A673 (cell line): ENCODE results near the gene RFTN1. TPM values are rescaled to one million over a fixed set of nuclear protein-coding genes. Genes with fewer than 3 reads are reported as not detected.

Experiments
- BruUV-seq: library from RNA; stranded (reverse); fragments of 400-500 nt; replicated peaks from 2 replicates; lab custom pipeline; 2021; lab: Mats Ljungman, UMichigan
- CTCF ChIA-PET: fragments of 300-600 bp; sonication (Branson Sonifier 250); formaldehyde crosslinking; loops from one replicate; lab custom pipeline; 2022; ENCODE audit warnings: antibody characterized with exemption; lab: Charles Lee
- POLR2A ChIA-PET: fragments of 300-600 bp; sonication (Branson Sonifier 250); formaldehyde crosslinking; loops from one replicate; lab custom pipeline; 2022; ENCODE audit warnings: antibody characterized with exemption; ENCODE audit not compliant: low non-redundant PET; lab: Charles Lee
- DNase-seq: peaks from one replicate; pipeline ENCODE4 v3.0.0-alpha.2; 2015; ENCODE audit warnings: low spot score
- H3K27ac ChIP-seq: fragments of 200-600 bp; sonication (generic); 2 replicates; pipeline ENCODE4 v1.5.1; 2016; ENCODE audit warnings: mixed run types, low read depth, mild to moderate bottlenecking, mixed read lengths, antibody characterized with exemption, low read length; ENCODE audit not compliant: poor library complexity, severe bottlenecking
- H3K27me3 ChIP-seq: fragments of 200-600 bp; sonication (generic); replicated peaks from 2 replicates; pipeline ENCODE4 v1.6.1; 2017; ENCODE audit warnings: mixed run types, low read depth, mild to moderate bottlenecking, mixed read lengths, antibody characterized with exemption, low read length; ENCODE audit not compliant: insufficient read depth, poor library complexity
- H3K36me3 ChIP-seq: fragments of 200-600 bp; sonication (generic); 2 replicates; pipeline ENCODE4 v1.6.1; 2016; ENCODE audit warnings: mixed run types, mild to moderate bottlenecking, mixed read lengths, antibody characterized with exemption, low read length; ENCODE audit not compliant: insufficient read depth, poor library complexity, severe bottlenecking
- H3K4me1 ChIP-seq: fragments of 200-600 bp; sonication (generic); 2 replicates; pipeline ENCODE4 v1.6.1; 2017; ENCODE audit warnings: mixed run types, mild to moderate bottlenecking, mixed read lengths, antibody characterized with exemption, low read length; ENCODE audit not compliant: insufficient read depth, poor library complexity, severe bottlenecking
- H3K4me3 ChIP-seq: fragments of 200-600 bp; sonication (generic); 2 replicates; pipeline ENCODE4 v1.5.1; 2016; ENCODE audit warnings: low read depth, mixed run types, mild to moderate bottlenecking, mixed read lengths, low read length; ENCODE audit not compliant: poor library complexity, severe bottlenecking
- H3K9me3 ChIP-seq: fragments of 200-600 bp; sonication (generic); 2 replicates; pipeline ENCODE4 v1.6.1; 2016; ENCODE audit warnings: mixed run types, low read depth, mild to moderate bottlenecking, mixed read lengths, antibody characterized with exemption, low read length; ENCODE audit not compliant: poor library complexity, severe bottlenecking
- EZH2 ChIP-seq: fragments of 200-600 bp; sonication (generic); IDR thresholded peaks from 2 replicates; pipeline ENCODE4 v1.6.1; 2017; ENCODE audit warnings: borderline replicate concordance, low read depth, mild to moderate bottlenecking, mixed read lengths, antibody characterized with exemption, low read length; ENCODE audit not compliant: poor library complexity, severe bottlenecking
- intact Hi-C: fragments of 100-400 bp; cut with micrococcal nuclease; formaldehyde crosslinking; loops from one replicate; pipeline ENCODE4 v1.10.0; 2022; ENCODE audit not compliant: unreplicated experiment
- total RNA-seq: library from RNA; stranded (reverse); gene quantifications from 2 replicates; pipeline ENCODE4 v1.2.3, GENCODE V29; 2021
- TF ChIP-seq, protein P1 (sequence below): fragments of 300-800, 200-600 bp; sonication (generic); conservative IDR thresholded peaks from 2 replicates; pipeline ENCODE4 v1.5.1; 2017; ENCODE audit warnings: low read depth, mild to moderate bottlenecking, antibody characterized with exemption, low read length, moderate library complexity, mixed read lengths

The RFTN1 gene
- total RNA-seq, 1 experiment from 2014 or later = 0.60 TPM

DNA sequence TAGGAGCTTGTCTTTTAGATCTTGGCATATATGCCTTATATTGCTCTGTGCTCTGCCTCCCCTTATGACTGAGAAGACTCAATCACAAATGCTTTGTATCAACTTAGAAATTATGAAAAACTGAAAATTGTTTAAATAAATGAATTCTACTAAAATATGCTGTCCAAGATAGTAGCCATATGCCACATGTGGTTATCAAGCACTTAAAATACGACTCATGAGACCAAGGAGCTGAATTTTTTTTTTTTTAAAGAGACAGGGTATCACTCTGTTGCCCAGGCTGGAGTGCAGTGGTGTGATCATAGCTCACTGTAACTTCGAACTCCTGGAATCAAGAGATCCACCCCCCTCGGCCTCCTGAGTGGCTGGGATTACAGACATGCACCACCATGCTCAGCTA is 118.3 kb downstream of the RFTN1 start:
- TF ChIP-seq, protein P1, sequence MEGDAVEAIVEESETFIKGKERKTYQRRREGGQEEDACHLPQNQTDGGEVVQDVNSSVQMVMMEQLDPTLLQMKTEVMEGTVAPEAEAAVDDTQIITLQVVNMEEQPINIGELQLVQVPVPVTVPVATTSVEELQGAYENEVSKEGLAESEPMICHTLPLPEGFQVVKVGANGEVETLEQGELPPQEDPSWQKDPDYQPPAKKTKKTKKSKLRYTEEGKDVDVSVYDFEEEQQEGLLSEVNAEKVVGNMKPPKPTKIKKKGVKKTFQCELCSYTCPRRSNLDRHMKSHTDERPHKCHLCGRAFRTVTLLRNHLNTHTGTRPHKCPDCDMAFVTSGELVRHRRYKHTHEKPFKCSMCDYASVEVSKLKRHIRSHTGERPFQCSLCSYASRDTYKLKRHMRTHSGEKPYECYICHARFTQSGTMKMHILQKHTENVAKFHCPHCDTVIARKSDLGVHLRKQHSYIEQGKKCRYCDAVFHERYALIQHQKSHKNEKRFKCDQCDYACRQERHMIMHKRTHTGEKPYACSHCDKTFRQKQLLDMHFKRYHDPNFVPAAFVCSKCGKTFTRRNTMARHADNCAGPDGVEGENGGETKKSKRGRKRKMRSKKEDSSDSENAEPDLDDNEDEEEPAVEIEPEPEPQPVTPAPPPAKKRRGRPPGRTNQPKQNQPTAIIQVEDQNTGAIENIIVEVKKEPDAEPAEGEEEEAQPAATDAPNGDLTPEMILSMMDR = no peak
- no peak for TF ChIP-seq EZH2
- Histone ChIP-seq H3K36me3 (no peaks in the 10 kb centered on the region), H3K27ac (no peak overlapping the region), H3K9me3 (no peaks in the 10 kb centered on the region), H3K4me1 (no peaks in the 10 kb centered on the region), H3K4me3 (no peak overlapping the region), H3K27me3 (no peaks in the 10 kb centered on the region)
- BruUV-seq = no TSS peak
- DNase-seq = no peak
- ChIA-PET POLR2A (no interaction called here), CTCF (no interaction called here)
- intact Hi-C loops = no loop called here

DNA sequence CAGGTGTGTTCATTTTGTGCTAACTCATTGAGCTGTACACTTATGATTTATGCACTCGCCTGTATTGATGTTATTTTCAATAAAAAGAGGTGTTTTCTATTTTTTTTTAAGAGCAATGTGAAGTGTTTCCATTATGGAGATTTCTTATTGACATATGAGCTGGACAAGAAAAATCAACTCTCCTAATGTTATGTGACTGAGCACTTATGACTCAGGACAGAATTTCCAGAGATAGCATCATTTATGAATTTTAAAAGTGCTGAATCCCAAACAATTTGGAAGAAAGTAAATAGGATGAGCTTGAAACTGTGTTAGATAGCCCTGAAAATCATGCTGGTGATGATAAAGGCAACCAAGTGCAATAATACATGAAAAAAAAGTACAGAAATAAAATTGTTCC is 118.9 kb downstream of the RFTN1 start:
- CTCF ChIA-PET = no interaction called here
- BruUV-seq = no TSS peak
- intact Hi-C loops = no loop called here

DNA sequence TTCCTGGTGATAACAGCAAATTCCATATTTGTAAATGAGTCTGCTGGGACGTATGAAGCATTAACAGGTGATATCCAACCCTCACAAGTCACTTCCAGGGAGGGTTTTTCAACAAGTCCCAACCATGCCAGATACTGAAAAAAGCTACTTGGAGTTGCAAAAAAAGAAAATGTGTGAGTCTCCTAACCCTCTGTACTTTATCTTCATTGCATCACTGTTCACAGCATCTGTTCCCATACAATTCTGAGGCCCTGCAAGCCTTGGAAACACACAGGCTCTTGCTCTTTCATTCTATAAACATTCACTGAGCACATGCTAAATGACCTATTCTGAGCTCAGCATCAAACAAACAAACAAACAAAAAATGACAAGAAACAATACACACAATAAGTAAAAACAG is 120.8 kb downstream of the RFTN1 start:
- POLR2A ChIA-PET = interaction anchor here (0.7 kb wide), 1 partner anchor 8 kb away, joined by 3 read pairs; no protein-coding TSS in a partner anchor

More for the DNA sequence above, 118.9 kb downstream of the RFTN1 start:
- TF ChIP-seq, protein P1 = no peak
- no peak for TF ChIP-seq EZH2
- Histone ChIP-seq H3K4me1 (no peaks in the 10 kb centered on the region), H3K36me3 (no peaks in the 10 kb centered on the region), H3K27me3 (no peaks in the 10 kb centered on the region), H3K27ac (no peak overlapping the region), H3K9me3 (no peaks in the 10 kb centered on the region), H3K4me3 (no peak overlapping the region)
- DNase-seq = no peak
- POLR2A ChIA-PET = no interaction called here

More for the DNA sequence above, 120.8 kb downstream of the RFTN1 start:
- Histone ChIP-seq H3K4me3 (no peak overlapping the region), H3K9me3 (no peaks in the 10 kb centered on the region), H3K4me1 (no peaks in the 10 kb centered on the region), H3K36me3 (no peaks in the 10 kb centered on the region), H3K27ac (no peak overlapping the region), H3K27me3 (no peaks in the 10 kb centered on the region)
- TF ChIP-seq EZH2 = no peak
- TF ChIP-seq, protein P1 = no peak
- BruUV-seq = no TSS peak
- intact Hi-C loops = no loop called here
- CTCF ChIA-PET = no interaction called here
- DNase-seq = no peak
